Keratinocyte (primary cell): ENCODE measurements around the gene HINT1. TPM values are rescaled to one million over a fixed set of nuclear protein-coding genes. Genes with fewer than 3 reads are reported as not detected.
A peak's percentile ranks its signal among the peaks of the same experiment; 100 is the strongest.

Experiments
- DNase-seq: peaks from one replicate; pipeline ENCODE4 v3.0.0-alpha.2; 2011; ENCODE audit warnings: low read depth, missing footprints, low spot score
- FAIRE-seq: peaks from 2 replicates; lab custom pipeline; 2011; peaks lifted over from hg19 to GRCh38; lab: Jason Lieb, UNC
- H2AFZ ChIP-seq: 2 replicates; pipeline ENCODE4 v1.6.0; 2012; ENCODE audit warnings: low read length, control low read depth, inconsistent platforms; ENCODE audit not compliant: control insufficient read depth
- H3K27ac ChIP-seq: 2 replicates; pipeline ENCODE4 v1.5.1; 2011; ENCODE audit warnings: low read length; ENCODE audit not compliant: control insufficient read depth, insufficient read depth
- H3K27me3 ChIP-seq: 3 replicates; pipeline ENCODE4 v1.6.0; 2011; ENCODE audit warnings: low read length; ENCODE audit not compliant: control insufficient read depth, insufficient read depth; ENCODE audit errors: extremely low read depth
- H3K36me3 ChIP-seq, 2 experiments: 2 replicates in 1 of 2; 3 replicates in 1 of 2; pipeline ENCODE4 v1.5.1; 2011; ENCODE audit warnings: low read length in 2 of 2, mild to moderate bottlenecking in 1 of 2; ENCODE audit not compliant: control insufficient read depth in 2 of 2, insufficient read depth in 2 of 2; ENCODE audit errors: extremely low read depth in 1 of 2
- H3K4me1 ChIP-seq: 3 replicates; pipeline ENCODE4 v1.5.1; 2011; ENCODE audit warnings: low read length; ENCODE audit not compliant: control insufficient read depth, insufficient read depth; ENCODE audit errors: extremely low read depth
- H3K4me2 ChIP-seq: 3 replicates; pipeline ENCODE4 v1.6.0; 2011; ENCODE audit warnings: low read depth, low read length; ENCODE audit not compliant: control insufficient read depth, insufficient read depth; ENCODE audit errors: extremely low read depth
- H3K4me3 ChIP-seq, 3 experiments: fragments of 200-600 bp in 1 of 3; sonication (generic) in 1 of 3; 2 replicates in 2 of 3; 3 replicates in 1 of 3; pipeline ENCODE4 v1.5.1; 2011 to 2016; ENCODE audit warnings: low read length in 3 of 3, mild to moderate bottlenecking in 3 of 3, control low read depth in 2 of 3, inconsistent platforms in 1 of 3, low read depth in 1 of 3, mixed read lengths in 1 of 3, mixed run types in 1 of 3, moderate library complexity in 1 of 3; ENCODE audit not compliant: control insufficient read depth in 2 of 3, insufficient read depth in 2 of 3; ENCODE audit errors: extremely low read depth in 1 of 3
- H3K79me2 ChIP-seq: 2 replicates; pipeline ENCODE4 v1.6.0; 2012; ENCODE audit warnings: low read length; ENCODE audit not compliant: control insufficient read depth, insufficient read depth
- H3K9ac ChIP-seq: 3 replicates; pipeline ENCODE4 v1.6.0; 2011; ENCODE audit warnings: low read length; ENCODE audit not compliant: control insufficient read depth, insufficient read depth; ENCODE audit errors: extremely low read depth
- H3K9me1 ChIP-seq: 3 replicates; pipeline ENCODE4 v1.6.0; 2011; ENCODE audit warnings: low read length; ENCODE audit not compliant: control insufficient read depth, insufficient read depth; ENCODE audit errors: extremely low read depth
- H3K9me3 ChIP-seq: 2 replicates; pipeline ENCODE4 v1.5.1; 2012; ENCODE audit warnings: low read depth, low read length; ENCODE audit not compliant: control insufficient read depth
- H4K20me1 ChIP-seq: 3 replicates; pipeline ENCODE4 v1.6.0; 2011; ENCODE audit warnings: low read length; ENCODE audit not compliant: control insufficient read depth, insufficient read depth; ENCODE audit errors: extremely low read depth
- EZH2 ChIP-seq: IDR thresholded peaks from one replicate; pipeline ENCODE4 v1.6.1; 2012; ENCODE audit warnings: inconsistent platforms, mild to moderate bottlenecking, low read length, moderate library complexity
- dilution Hi-C: fragments of 300-500 bp; cut with MboI; formaldehyde crosslinking; loops from one replicate; pipeline ENCODE4 v1.7.0; 2020; ENCODE audit warnings: low sequenced_read_pairs; ENCODE audit not compliant: extremely low pct_ligation_motif_present
- polyA plus RNA-seq, 5 experiments: library from polyadenylated mRNA; depleted of rRNA in 3 of 5; stranded (reverse) in 3 of 5; stranded (forward) in 1 of 5; unstranded in 1 of 5; fragments of >200 nt; gene quantifications; 1 replicate in 1 of 5; 2 replicates in 3 of 5; 3 replicates in 1 of 5; pipeline versions ENCODE4 v1.2.1 to v1.2.3, GENCODE V29; 2011 to 2012; ENCODE audit warnings: missing spikeins in 2 of 5, low read depth in 1 of 5, low replicate concordance in 1 of 5
- TF ChIP-seq, protein P1 (sequence below), 3 experiments: IDR thresholded peaks in 1 of 3; conservative IDR thresholded peaks in 1 of 3; optimal IDR thresholded peaks in 1 of 3; 2 replicates in 2 of 3; 3 replicates in 1 of 3; pipeline versions ENCODE3 to v1.5.1; 2011; ENCODE audit warnings: low read length in 3 of 3, mild to moderate bottlenecking in 3 of 3, moderate library complexity in 2 of 3, control low read depth in 1 of 3, inconsistent platforms in 1 of 3; ENCODE audit not compliant: insufficient read depth in 2 of 3; ENCODE audit errors: extremely low read depth in 1 of 3

The HINT1 gene
- polyA plus RNA-seq, 1 donor (not counting 4 experiments of a cell fraction or from before 2014, with no cell fraction given), result 857 TPM

DNA sequence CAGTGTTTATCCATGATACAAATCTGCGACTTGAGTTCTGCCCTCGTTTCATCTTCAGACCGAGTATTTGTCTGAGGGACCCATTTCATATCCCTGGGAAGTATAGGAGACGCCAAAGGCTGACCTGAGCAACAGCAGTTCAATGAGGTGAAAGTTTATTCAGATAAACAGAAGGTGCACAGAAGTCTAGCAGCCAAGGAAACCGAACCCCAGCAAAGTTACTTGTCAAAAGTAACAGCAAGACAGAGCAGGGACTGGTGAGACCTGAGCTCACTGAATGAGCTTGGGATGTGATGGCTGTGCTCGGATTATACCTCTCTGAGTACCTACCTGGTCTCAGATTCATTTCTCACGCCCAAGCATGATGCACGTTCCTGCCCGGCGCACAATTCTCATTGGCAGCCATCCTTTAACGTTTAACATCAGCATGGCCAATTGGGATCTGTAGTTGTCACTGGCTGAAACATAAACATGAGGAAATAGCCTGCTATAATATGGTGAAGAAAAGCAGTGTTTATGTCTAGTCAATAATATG is 6.3 kb upstream of the HINT1 start:
- Histone ChIP-seq H3K4me2 (peak overlapping the region; percentile 91), H3K9me1 (no peaks in the 10 kb centered on the region), H4K20me1 (no peaks in the 10 kb centered on the region), H3K9ac (peak overlapping the region; percentile 73), H3K4me3 (peak overlapping the region; percentile 66 to 79 (median 69)), H3K27me3 (no peaks in the 10 kb centered on the region), H3K4me1 (peaks cover 3% of the 10 kb centered on the region), H3K79me2 (no peaks in the 10 kb centered on the region), H3K36me3 (no peaks in the 10 kb centered on the region), H3K27ac (peak overlapping the region; percentile 65), H3K9me3 (no peaks in the 10 kb centered on the region), H2AFZ (peak overlapping the region; percentile 76)
- DNase-seq (no peak), FAIRE-seq (peak; percentile 65)
- no peak for TF ChIP-seq EZH2
- TF ChIP-seq, protein P1, sequence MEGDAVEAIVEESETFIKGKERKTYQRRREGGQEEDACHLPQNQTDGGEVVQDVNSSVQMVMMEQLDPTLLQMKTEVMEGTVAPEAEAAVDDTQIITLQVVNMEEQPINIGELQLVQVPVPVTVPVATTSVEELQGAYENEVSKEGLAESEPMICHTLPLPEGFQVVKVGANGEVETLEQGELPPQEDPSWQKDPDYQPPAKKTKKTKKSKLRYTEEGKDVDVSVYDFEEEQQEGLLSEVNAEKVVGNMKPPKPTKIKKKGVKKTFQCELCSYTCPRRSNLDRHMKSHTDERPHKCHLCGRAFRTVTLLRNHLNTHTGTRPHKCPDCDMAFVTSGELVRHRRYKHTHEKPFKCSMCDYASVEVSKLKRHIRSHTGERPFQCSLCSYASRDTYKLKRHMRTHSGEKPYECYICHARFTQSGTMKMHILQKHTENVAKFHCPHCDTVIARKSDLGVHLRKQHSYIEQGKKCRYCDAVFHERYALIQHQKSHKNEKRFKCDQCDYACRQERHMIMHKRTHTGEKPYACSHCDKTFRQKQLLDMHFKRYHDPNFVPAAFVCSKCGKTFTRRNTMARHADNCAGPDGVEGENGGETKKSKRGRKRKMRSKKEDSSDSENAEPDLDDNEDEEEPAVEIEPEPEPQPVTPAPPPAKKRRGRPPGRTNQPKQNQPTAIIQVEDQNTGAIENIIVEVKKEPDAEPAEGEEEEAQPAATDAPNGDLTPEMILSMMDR (optimal IDR thresholded peaks at IDR 0.05 in 1 of 3, IDR thresholded peaks at IDR 0.05 in 1 of 3, conservative IDR thresholded peaks at IDR 0.05 in 1 of 3; ENCODE audit: extremely low read depth in 1 of 3, insufficient read depth in 2 of 3, low read length in 3 of 3), result no peak
- dilution Hi-C loops, result no loop called here

DNA sequence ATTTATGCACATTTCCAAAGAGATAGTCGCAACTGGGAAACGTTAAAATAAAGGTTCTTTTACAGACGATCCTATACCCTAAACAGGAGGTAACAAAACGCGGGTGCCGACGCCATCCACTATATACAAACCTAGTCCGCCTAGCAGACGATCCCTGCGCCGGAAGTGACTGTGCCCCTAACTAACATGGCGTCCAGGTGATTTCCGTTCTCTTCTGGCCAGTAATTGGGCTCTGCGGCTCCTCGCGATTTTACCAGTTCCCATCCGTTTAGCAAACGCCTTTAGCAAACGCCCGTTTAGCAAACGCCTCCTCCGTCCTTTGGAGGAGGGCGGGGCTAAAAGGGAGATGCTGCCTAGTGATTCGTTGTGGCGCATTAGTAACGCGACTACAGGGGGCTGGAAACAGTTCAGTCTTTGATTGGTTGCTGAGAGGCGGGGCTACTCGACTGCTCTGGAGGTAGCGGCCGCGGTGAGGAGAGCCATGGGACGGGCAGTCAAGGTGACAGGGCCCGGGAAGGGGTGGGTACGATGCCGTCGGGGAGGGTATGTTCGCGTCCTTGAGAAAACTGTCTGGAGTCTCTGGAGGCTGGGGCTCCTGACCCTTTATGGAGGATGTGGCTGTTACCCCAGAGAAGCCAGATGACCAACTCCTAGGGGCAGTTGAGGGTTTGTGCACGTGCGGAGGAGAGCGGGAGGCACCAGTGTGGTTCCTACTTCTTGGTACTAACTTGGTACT is 5.7 kb upstream of the HINT1 start, which contains the start of gene LYRM7:
LYRM7 (plus strand) TSS at position 405 of the 736 bp plus-strand sequence; CDS start at position 482, 77 bp downstream.
- Histone ChIP-seq H3K9ac (peak within 1 kb of the TSS; percentile 73), H3K9me3 (no peaks in the 10 kb centered on the region), H3K4me3 (peak within 1 kb of the TSS; percentile 66 to 79 (median 78)), H2AFZ (peak within 1 kb of the TSS; percentile 88), H3K36me3 (no peaks in the 10 kb centered on the region), H3K9me1 (no peaks in the 10 kb centered on the region), H3K27ac (peak within 1 kb of the TSS; percentile 65), H3K4me1 (peaks cover 3% of the 10 kb centered on the region), H4K20me1 (no peaks in the 10 kb centered on the region), H3K4me2 (peak within 1 kb of the TSS; percentile 97), H3K27me3 (no peaks in the 10 kb centered on the region), H3K79me2 (no peaks in the 10 kb centered on the region)
- TF ChIP-seq EZH2, result no peak
- TF ChIP-seq, protein P1 (optimal IDR thresholded peaks at IDR 0.05 in 1 of 3, IDR thresholded peaks at IDR 0.05 in 1 of 3, conservative IDR thresholded peaks at IDR 0.05 in 1 of 3; ENCODE audit: extremely low read depth in 1 of 3, insufficient read depth in 2 of 3, low read length in 3 of 3), result no peak
- DNase-seq (peak; percentile 77), FAIRE-seq (peak; percentile 85)
- dilution Hi-C loops, result no loop called here
